Lung (tissue), 12 donors: ENCODE measurements around the gene PRR16. TPM values are rescaled to one million over a fixed set of nuclear protein-coding genes. Genes with fewer than 3 reads are reported as not detected.

Experiments used
- ATAC-seq: fragments of 200-7000 bp; cut with Tn5 transposase; one replicate; pipeline ENCODE4 v1.9.1; 2020; ENCODE audit warnings: moderate number of reproducible peaks; ENCODE audit not compliant: insufficient read depth, low FRiP score
- DNase-seq, 3 donors: peaks; one replicate each; pipeline ENCODE4 v3.0.0-alpha.2; 2013 to 2017
- H3K27ac ChIP-seq, 2 donors: one replicate each; pipeline ENCODE4 v1.5.1; 2013; ENCODE audit warnings: mild to moderate bottlenecking in 2 of 2, moderate library complexity in 2 of 2, control low read depth in 1 of 2, inconsistent platforms in 1 of 2, low read depth in 1 of 2, low read length in 1 of 2
- H3K27me3 ChIP-seq, 3 donors: one replicate each; pipeline ENCODE4 v1.5.1; 2013; ENCODE audit warnings: low read length in 2 of 3; ENCODE audit not compliant: control insufficient read depth in 3 of 3, insufficient read depth in 3 of 3
- H3K36me3 ChIP-seq, 4 donors: one replicate each; pipeline ENCODE4 v1.5.1; 2013; ENCODE audit warnings: low read length in 4 of 4, mild to moderate bottlenecking in 1 of 4, moderate library complexity in 1 of 4; ENCODE audit not compliant: control insufficient read depth in 4 of 4, insufficient read depth in 4 of 4
- H3K4me1 ChIP-seq, 5 donors: one replicate each; pipeline ENCODE4 v1.5.1; 2013; ENCODE audit warnings: low read length in 5 of 5, mild to moderate bottlenecking in 2 of 5, moderate library complexity in 1 of 5; ENCODE audit not compliant: control insufficient read depth in 5 of 5, insufficient read depth in 5 of 5
- H3K4me3 ChIP-seq: one replicate; pipeline ENCODE4 v1.5.1; 2013; ENCODE audit warnings: mild to moderate bottlenecking, control low read depth, moderate library complexity
- H3K9ac ChIP-seq, 2 donors: one replicate each; pipeline ENCODE4 v1.5.1; 2013; ENCODE audit warnings: low read length in 2 of 2, control low read depth in 1 of 2; ENCODE audit not compliant: insufficient read depth in 1 of 2
- H3K9me3 ChIP-seq, 4 donors: one replicate each; pipeline ENCODE4 v1.5.1; 2013; ENCODE audit warnings: low read length in 3 of 4, mild to moderate bottlenecking in 1 of 4, moderate library complexity in 1 of 4; ENCODE audit not compliant: control insufficient read depth in 4 of 4, insufficient read depth in 3 of 4
- WGBS, 2 donors: extraction: QIAGEN DNeasy Blood & Tissue Kit; methylation state at CpG; one replicate each; pipeline ENCODE4 v1.1.7; 2013; 5-methylcytosine and 5-hydroxymethylcytosine counted together
- polyA plus RNA-seq, 2 donors: library from polyadenylated mRNA; stranded (reverse); fragments of 200-250 nt; gene quantifications; one replicate each; pipeline ENCODE4 v1.2.1, GENCODE V29; 2013
- total RNA-seq, 2 donors: library from RNA; depleted of rRNA in 1 of 2; stranded (reverse); fragments of >200 nt in 1 of 2; gene quantifications; one replicate each; pipeline ENCODE4 v1.2.1, GENCODE V29; 2014 to 2021
- TF ChIP-seq, protein P1 (sequence below): IDR thresholded peaks from 2 replicates; pipeline ENCODE4 v1.5.1; 2012; ENCODE audit warnings: mild to moderate bottlenecking; ENCODE audit errors: control extremely low read depth, extremely low read depth
- donor health status: control.
- donor health status: control.
- donor health status: Bipolar disorder and iron deficiency.
- donor health status: healthy.
- donor health status: DM: yes; HTN: yes; CAD: no.

Gene PRR16
- total and polyA plus RNA-seq, 4 donors, result 1.1 to 6.6 (median 5.9) TPM

GRCh38 chr5:120624021-120624563 is 160.0 kb downstream of the PRR16 start:
- Histone ChIP-seq H3K4me3 (no peak overlapping the region), H3K27ac (no peak overlapping the region), H3K9ac (peak overlapping the region in 1 of 2 donors; percentile 9), H3K4me1 (no peaks in the 10 kb centered on the region), H3K9me3 (no peaks in the 10 kb centered on the region), H3K27me3 (no peaks in the 10 kb centered on the region), H3K36me3 (no peaks in the 10 kb centered on the region)
- TF ChIP-seq, protein P1, sequence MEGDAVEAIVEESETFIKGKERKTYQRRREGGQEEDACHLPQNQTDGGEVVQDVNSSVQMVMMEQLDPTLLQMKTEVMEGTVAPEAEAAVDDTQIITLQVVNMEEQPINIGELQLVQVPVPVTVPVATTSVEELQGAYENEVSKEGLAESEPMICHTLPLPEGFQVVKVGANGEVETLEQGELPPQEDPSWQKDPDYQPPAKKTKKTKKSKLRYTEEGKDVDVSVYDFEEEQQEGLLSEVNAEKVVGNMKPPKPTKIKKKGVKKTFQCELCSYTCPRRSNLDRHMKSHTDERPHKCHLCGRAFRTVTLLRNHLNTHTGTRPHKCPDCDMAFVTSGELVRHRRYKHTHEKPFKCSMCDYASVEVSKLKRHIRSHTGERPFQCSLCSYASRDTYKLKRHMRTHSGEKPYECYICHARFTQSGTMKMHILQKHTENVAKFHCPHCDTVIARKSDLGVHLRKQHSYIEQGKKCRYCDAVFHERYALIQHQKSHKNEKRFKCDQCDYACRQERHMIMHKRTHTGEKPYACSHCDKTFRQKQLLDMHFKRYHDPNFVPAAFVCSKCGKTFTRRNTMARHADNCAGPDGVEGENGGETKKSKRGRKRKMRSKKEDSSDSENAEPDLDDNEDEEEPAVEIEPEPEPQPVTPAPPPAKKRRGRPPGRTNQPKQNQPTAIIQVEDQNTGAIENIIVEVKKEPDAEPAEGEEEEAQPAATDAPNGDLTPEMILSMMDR, result no peak
- ATAC-seq (no peak), DNase-seq (peak in 1 of 3 donors; percentile 7)
- 63 to 78% methylated on average over 1 of the region's 1 CpG for WGBS, 2 donors

DNA sequence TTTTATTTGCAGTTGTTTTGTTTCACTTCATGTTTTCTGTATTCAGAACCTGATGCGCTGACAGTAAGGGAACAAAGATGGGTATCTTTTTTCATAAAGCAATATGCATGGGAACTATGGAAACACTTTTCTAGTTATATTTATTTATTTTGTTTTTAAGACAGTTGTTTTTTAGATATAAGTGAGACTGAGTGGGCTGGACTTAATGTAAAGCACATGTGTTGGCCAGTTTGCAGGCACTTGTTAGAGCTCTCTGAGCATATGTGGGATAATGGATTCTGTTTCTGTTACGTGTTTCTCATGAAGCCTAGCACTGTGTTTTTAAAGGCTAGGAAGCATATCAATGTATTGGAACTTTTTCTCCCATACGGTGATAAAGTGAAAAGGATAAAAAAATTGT is 164.1 kb downstream of the PRR16 start:
- Histone ChIP-seq H3K27ac (no peak overlapping the region), H3K4me1 (no peaks in the 10 kb centered on the region), H3K9ac (no peak overlapping the region), H3K4me3 (no peak overlapping the region), H3K9me3 (no peaks in the 10 kb centered on the region), H3K36me3 (peaks cover 0 to 6% (median 1%) of the 10 kb centered on the region in 4 donors), H3K27me3 (no peaks in the 10 kb centered on the region)
- DNase-seq, result no peak
- ATAC-seq, result no peak
- 76 to 91% methylated on average over 3 of the region's 3 CpGs for WGBS, 2 donors
- TF ChIP-seq, protein P1, result no peak

DNA sequence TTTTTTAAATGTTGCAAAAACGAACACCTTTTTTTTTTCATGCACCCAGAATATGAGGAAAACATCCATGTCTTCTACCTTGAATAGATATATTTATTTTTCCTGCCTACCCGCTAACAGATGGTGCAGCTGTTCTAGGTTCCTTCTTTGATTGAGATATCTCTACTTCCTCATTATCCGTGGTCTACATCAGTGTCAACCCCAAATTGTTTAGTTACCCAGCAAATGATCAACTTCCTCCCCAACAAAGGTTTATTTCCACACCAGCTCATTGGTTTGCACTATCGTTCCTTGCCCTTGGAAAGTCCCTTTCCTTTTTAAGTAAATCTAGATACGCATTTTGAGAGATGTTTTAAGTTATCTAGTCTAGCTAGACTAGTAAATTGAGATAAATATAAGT is 166.4 kb downstream of the PRR16 start:
- Histone ChIP-seq H3K4me3 (no peak overlapping the region), H3K27ac (no peak overlapping the region), H3K9ac (no peak overlapping the region), H3K9me3 (no peaks in the 10 kb centered on the region), H3K36me3 (peaks cover 0 to 6% (median 1%) of the 10 kb centered on the region in 4 donors), H3K27me3 (no peaks in the 10 kb centered on the region), H3K4me1 (no peaks in the 10 kb centered on the region)
- TF ChIP-seq, protein P1, result no peak
- no peak for DNase-seq
- ATAC-seq, result no peak
- WGBS, 2 donors, result 54 to 64% methylated on average over 5 of the region's 5 CpGs

- ATAC-seq (no peak), DNase-seq (no peak)
- TF ChIP-seq, protein P1, result no peak
- H3K36me3 ChIP-seq, result peaks cover 0 to 6% (median 1%) of the 10 kb centered on the region in 4 donors
- H3K4me3 ChIP-seq, result no peak overlapping the region
- no peaks in the 10 kb centered on the region for H3K4me1 ChIP-seq
- no peak overlapping the region for H3K9ac ChIP-seq
- WGBS, 2 donors, result 75 to 86% methylated on average over 2 of the region's 2 CpGs
- H3K9me3 ChIP-seq, result no peaks in the 10 kb centered on the region
- H3K27ac ChIP-seq, result no peak overlapping the region
- H3K27me3 ChIP-seq, result no peaks in the 10 kb centered on the region
Observed at GRCh38 chr5:120631611-120632010, 167.5 kb downstream of the PRR16 start.
